ENCODE results near the gene PCDHGA1.
A peak's percentile ranks its signal among the peaks of the same experiment; 100 is the strongest.

The PCDHGA1 gene

DNA sequence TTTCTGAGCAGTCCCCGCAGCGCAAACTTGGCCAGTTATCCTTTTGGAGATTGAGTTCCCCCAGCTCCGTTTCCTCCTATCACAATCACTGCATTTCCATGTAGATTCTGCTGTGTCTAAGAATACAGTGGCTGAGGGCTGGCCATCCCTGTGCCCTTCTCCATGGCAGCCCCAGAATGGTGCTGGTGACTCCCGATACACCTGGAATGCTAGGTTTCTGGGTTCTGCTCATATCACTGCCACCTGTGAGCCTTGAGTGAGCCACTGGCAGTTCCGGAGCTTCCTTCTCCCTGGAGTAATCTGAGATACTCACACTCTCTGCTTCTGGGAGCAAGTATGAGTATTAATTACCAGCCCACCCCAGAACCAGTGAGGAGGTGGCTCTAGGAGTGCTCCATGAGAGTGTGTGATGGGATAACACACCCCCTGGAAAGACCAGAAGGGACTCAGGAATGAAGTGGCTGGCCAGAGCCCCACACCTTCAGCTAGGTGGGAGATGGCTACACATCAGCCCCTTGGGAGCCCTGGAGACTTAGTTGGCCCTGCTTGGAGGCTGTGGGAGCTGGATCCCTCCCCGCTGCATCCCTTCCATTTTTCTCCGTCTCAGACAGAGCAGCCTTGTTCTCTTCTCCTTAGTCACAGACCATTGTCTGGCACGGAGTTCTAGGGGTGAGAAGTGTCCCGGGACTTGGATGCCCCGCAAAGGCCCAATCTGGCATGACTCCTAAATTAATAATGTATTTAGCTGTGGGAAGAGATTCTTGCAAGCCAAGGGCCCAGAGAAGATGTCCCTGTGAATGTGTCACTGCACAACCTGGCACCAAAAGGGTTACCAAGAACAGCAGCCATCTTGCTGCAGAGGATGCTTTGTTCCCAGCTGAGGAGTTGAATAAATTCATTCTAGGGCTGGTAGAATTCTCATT lies 163.4 kb downstream of the PCDHGA1 start:
- no peak for DNase-seq

DNA sequence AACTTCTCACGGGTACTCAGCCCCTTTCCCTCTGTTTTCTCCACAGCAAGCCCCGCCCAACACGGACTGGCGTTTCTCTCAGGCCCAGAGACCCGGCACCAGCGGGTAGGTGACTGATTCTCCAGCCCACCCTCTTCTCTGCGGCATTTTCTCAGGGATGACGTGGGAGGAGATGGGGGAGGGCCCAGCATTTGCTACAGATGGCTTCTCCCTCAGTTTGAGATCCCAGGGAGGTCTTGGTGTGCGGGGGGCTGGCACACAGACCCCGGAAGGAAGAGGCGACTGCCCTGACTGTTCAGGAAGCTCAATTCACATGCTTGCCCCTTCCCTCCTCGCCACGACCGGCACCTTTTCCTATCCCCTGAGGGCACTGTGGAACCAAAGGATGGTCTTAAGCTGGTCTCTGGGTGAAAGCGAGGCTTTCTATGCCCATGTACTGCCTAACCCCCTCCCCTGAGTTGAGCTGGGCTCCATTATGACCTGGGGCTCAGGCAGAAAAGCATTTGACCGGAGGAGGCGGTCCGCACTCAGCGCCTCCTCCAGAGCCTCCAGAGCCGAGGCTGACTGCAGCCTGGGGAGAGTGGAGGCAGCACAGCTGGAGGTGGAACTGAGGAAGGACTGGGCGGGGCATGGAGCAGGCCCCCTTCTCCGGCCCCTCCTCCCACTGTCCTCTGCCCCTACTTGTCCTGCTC lies 164.6 kb downstream of the PCDHGA1 start:
- no peak for DNase-seq

DNA sequence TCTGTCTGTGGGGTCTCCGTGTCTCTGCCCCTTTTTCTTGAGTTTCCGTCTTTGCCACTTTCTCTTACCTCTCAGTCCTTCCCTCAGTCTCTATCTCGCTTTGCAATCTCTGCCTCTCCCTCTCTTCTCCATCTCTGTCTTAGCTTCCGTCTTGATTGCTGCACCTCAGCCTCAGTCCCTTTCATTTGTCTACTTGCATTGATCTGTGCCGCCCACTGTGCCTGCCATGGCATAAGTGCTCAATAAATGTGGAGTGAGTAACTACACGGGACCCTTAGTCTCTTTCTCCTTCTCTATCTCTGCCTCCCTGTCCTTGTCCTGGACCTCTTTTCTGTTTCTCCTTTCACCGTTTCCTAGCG lies 165.1 kb downstream of the PCDHGA1 start:
- no peak for DNase-seq

DNA sequence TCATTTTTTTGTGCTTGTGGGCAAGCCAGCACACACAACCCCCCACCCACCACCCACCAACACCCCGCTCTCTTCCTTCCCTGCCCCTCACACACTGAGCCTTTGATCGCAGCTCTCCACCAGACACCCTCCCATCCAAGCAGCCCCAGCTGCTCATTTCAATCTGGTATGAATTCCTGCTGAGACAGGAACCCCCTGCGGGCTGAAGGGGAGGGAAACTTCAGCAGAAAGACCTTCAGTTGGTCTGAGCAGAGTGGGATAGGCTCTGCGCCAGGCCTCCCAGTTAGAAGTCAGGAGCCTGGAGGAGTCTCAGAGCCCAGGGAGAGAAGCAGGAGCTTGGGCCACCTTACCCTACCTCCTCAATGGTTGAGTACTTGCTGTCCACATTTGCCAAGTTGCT lies 165.7 kb downstream of the PCDHGA1 start:
- DNase-seq = no peak

DNA sequence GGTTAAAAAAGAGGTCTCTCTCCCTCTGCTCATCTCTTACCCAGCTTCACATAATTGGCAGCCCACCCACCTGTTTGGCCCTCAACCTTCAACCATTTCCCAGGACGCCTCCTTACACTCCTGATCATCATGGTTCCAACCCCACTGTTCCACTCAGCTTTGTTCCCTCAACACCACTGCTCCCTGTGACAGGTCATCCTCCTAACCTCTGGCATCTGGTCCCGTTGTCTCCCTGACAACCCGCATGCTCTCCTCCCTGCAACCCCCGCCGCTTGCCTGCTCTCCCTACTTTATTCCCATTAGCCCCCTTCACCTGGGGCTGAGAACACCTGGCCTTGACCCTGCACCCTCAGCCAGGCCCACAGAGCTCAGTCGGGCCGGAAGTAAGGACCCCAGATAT lies 171.4 kb downstream of the PCDHGA1 start:
- DNase-seq = no peak

DNA sequence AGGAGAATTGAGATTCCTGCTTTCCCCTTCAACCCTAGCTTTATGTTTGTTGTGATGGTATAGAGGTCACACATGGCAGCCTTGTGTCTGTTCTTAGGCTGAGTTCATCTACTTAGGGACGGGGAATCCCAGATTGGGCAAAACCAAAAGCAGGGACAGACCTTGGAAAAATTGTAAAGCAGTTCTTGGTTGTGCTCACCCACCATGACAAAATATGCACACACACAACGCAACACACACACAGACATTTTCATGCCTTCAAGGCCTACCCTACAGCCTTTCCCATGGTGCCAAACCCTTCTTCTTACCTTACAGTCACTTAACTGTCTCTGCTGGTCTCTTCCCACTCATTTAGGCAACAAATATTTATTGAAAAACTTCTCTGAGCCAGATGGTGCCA lies 173.4 kb downstream of the PCDHGA1 start:
- DNase-seq = no peak

DNA sequence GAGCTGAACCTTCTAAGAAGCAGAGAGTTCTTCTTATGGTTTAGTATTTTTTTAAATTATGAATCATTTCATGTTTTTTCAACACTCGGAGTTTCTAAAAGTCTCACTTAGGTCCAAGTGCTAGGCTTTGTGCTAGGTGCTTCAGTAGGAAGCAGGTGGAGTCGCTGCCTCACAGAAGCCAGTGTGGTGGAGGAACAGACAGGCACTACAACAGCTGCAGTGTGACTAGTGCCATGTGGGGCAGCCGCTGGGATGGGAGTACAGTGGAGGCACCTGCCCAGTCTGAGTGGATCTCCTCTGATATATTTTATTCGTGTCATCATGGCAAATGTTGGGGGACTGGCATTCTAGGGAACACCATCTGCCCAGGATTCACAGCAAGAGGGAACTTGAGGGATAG lies 173.9 kb downstream of the PCDHGA1 start:
- no peak for DNase-seq

DNA sequence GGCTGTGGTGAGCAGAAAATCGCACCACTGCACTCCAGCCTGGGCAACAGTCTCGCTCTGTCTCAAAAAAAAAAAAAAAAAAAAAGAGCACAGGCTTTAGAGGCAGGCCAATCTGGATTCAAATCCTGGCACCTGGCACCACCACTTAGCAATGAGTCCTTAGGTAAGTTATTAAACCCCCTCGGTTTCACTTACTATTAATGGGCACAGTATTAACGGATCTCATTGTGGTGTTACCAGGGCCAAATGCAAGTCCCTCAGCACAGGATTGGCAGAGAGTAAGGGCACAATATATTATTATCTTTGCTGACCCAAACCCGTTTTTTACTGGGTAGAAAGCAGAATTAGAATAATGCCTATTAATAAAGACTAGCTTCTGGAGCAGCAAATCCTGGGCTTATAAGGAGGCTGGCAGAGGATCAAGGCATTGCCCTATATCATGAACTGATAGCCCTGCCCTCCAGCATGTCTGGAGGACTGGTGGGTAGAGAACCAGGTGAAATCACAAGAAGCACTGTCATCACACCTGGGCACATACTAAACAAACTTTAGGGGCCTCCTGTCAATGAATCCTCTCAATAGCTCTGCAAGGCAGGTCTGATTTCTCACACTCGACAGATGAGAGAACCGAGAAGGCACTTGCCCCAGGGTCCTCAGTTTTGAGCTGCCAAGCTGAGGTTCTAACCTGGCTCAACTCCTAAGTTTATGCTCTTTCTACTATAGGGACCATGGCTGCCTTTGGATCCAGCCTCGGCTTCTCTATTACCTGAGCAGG lies 176.3 kb downstream of the PCDHGA1 start:
- DNase-seq = no peak

DNA sequence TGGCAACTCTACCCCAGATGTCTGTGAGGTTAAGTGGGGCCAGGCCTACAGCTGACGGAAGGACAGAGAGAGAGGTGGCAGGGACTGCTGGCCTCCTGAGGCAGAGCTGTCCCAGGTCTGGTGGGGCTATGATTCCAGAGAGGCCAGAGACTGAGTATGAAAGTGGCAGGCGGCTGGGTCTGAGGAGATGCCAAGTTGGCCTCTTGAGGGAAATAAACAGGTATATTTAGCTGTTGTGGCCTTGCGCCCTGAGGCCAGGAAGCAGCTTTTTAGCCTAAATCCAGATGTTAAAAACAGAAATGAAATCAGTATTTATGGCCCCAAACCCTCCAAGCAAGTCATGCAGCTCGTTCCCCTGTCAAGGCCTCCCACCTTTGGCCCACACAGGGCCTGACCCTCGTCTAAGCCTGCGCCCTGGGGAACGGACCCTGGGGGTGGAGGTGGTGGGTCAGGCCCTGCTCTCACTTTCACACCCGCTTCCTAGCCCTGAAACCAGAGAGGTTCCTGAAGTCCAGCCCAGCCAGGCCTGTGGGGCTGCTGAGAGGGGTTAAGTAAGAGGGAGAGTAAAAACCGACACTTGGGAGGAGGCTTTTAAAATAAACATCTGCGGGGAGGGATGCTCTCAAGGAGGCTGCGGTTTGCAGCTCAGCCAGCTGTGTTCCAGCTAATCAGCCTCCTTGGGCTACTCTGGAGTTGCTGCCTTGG lies 177.2 kb downstream of the PCDHGA1 start:
- no peak for DNase-seq

DNA sequence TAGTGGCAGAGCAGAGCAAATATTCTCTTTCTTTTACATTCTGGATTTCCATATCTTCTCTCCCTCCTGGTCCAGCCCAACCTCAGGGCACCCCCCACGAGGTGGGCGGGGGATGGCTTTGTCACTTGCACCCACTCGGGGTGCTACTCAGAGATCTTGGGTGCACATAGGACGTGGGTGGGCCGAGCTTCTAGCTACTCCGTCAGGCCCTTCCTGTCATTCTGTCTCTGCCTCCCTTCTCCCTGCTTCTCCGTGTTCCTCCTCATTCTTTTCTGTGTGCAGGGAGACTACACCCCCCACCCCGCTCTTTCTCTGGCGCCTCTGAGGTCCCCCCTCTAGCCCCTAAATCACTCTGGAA lies 178.1 kb downstream of the PCDHGA1 start:
- no peak for DNase-seq

DNA sequence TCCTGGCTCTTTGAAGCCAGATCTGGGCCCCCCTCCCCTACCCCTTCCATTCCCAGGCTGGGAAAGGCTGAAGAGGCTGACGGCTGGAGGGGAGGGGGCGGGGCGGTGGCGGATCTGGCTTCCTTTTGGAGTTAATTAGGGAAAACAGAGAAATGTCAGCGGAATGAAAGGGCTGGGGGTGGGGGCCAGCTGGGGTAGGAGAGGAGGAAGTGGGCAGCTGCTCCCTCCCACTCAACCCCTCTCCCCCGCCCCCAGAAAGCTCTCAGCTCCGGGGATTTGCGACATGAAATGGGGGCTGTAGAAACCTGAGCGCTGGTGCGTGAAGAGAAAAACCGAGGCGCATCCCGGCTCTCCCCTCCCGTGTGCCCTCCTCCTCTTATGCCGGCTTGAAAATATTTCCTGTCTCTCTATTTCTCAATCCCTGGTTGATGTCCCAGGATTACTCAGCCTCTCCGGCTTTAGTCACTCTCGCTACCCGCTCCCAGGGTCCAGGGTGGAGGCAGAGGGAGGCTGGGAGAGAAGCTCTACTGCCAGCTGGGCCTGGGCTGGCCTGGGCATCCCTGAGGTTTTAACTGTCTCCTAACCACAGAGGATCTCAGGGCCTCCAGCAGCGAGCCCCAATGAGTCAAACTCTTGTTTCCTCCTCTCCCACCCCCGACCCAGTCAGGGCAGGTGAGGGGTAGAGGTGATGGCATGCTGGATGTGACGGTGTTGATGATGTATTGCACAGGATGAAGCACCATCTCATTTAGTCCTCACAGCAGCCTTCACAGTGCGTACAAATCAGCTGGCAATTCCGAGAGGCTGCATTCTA lies 178.7 kb downstream of the PCDHGA1 start:
- peak; percentile 78 for DNase-seq

DNA sequence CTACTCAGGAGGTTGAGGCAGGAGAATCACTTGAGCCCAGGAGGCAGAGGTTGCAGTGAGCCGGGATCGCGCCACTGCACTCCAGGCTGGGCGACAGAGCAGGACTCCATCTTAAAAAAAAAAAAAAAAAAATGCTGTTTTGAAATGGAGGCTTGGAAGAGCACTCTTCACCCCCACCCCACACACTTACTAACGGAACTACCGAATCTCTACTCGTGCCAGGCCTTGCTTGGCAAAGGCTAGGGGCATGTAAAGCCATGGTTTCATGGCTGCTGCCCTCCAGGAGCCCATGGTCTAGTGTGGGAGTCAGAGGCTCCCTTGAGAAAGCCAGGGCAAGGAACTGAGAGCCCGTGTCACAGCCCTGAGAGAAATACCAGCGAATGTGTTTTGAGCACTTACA lies 179.8 kb downstream of the PCDHGA1 start:
- no peak for DNase-seq

DNA sequence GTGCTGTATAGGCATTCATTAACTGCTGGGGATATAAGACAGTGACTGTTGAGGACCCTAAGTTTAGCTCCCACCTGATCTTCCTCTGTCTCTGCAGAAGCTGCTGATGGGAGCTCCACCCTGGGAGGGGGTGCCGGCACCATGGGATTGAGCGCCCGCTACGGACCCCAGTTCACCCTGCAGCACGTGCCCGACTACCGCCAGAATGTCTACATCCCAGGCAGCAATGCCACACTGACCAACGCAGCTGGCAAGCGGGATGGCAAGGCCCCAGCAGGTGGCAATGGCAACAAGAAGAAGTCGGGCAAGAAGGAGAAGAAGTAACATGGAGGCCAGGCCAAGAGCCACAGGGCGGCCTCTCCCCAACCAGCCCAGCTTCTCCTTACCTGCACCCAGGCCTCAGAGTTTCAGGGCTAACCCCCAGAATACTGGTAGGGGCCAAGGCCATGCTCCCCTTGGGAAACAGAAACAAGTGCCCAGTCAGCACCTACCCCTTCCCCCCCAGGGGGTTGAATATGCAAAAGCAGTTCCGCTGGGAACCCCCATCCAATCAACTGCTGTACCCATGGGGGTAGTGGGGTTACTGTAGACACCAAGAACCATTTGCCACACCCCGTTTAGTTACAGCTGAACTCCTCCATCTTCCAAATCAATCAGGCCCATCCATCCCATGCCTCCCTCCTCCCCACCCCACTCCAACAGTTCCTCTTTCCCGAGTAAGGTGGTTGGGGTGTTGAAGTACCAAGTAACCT lies 180.7 kb downstream of the PCDHGA1 start:
- DNase-seq = no peak

DNA sequence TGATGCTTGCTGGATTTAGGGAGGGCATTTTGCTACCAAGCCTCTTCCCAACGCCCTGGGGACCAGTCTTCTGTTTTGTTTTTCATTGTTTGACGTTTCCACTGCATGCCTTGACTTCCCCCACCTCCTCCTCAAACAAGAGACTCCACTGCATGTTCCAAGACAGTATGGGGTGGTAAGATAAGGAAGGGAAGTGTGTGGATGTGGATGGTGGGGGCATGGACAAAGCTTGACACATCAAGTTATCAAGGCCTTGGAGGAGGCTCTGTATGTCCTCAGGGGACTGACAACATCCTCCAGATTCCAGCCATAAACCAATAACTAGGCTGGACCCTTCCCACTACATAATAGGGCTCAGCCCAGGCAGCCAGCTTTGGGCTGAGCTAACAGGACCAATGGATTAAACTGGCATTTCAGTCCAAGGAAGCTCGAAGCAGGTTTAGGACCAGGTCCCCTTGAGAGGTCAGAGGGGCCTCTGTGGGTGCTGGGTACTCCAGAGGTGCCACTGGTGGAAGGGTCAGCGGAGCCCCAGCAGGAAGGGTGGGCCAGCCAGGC lies 181.5 kb downstream of the PCDHGA1 start:
- DNase-seq = no peak

DNA sequence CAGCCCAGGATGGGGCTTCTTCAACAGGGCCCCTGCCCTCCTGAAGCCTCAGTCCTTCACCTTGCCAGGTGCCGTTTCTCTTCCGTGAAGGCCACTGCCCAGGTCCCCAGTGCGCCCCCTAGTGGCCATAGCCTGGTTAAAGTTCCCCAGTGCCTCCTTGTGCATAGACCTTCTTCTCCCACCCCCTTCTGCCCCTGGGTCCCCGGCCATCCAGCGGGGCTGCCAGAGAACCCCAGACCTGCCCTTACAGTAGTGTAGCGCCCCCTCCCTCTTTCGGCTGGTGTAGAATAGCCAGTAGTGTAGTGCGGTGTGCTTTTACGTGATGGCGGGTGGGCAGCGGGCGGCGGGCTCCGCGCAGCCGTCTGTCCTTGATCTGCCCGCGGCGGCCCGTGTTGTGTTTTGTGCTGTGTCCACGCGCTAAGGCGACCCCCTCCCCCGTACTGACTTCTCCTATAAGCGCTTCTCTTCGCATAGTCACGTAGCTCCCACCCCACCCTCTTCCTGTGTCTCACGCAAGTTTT lies 182.1 kb downstream of the PCDHGA1 start:
- DNase-seq = no peak

DNA sequence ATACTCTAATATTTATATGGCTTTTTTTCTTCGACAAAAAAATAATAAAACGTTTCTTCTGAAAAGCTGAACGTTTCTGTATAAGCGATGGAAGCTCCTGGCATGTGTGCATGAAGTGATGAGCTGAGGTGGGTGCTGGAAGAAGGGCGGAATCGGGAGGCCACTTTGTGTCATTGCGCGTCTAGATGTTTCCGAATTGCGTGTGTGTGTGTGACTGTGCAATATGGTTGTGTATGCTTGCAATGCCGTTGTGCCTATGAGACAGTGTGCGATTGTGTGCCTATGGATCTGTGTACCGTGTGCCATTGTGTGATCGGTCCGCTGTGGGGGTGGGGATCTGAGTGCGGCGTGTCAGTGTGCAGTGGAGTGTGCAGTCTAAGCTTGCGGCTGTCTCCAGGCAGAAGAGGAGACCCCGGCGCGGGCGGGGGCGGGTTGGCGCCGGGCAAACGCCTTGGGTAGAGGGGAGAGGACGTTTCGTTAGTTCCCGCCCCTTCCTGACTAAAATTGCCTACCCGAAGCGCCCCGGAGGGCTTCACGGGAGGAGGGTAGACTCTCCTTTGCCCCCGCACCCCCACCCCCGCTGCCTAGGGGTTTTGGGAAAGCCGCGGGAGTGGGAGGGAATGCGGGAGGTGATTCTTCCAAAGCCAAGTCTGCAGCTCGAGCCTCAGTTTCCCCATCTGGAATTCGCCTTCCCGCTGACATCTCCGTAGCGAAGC lies 182.8 kb downstream of the PCDHGA1 start:
- DNase-seq = no peak

DNA sequence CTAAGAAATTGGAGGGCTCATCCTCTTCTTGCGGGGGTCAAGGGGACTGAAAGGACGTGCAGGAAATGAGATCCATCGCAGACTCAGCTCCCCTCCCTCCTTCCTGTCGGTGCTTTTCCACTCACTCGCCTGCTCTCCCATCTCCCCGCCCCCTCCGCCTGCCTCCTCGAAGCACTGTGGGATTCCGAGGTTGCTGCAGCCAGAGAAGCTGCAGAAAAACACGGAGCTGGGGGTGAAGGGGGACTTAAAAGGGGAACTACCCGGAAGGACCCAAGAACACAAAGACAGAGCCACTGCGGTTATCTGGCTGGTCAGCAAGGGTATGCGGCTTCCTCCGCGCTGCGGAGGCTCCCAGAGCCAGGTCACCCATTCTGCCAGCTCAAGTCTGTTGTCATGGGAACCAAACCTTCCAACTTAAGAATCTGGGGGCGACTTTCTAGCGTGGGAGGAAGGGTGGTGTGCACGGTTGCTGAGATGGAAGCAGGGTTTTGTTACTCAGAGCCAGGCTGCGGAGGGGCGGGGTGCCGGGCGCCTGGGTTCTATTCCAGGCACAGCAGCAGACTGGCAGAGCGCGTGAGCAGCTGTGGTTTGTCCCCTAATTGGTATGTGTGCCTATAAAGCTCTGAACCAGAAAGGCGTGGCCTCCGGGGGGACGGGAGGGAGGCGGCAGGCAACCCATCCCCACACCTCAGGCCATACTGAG lies 183.5 kb downstream of the PCDHGA1 start:
- peak; percentile 85 for DNase-seq

DNA sequence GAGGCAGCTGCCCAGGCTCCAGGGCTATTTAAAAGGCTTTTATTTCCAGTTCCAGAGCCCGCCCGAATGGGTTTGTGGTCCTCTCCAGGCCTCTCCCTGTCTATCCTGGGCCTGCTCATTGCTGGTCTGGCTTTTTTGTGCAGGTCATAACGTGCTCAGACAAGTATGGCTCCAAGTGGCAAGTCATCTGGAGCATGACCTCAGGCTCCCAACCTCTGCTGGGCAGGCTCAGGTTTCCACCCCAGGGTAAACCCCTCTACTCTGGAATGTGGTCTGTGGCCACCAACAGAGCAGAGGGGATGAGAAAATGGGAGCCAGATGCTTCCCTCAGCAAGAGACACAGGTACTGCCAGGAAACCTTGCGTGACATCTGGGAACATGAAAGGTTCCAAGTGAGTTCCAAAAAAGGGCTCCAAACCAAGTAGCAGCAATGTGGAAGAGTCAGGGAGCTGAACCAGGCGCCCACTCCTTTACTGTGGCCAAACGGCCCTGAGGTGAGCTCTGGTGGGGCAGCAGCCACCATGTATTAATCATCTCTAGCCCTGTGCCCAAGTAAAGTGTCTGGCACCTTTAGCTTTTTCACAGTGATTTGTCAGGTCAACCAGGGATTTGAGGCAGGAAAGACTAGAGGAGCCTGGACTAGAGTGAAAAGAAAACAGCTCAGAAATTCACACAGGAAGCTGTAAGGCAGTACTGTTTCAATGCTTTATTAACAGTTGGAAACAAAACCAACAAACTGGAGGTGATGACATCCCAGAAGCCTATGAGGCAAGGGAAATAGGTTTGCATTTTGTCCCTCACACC lies 184.2 kb downstream of the PCDHGA1 start:
- DNase-seq = peak; percentile 52

DNA sequence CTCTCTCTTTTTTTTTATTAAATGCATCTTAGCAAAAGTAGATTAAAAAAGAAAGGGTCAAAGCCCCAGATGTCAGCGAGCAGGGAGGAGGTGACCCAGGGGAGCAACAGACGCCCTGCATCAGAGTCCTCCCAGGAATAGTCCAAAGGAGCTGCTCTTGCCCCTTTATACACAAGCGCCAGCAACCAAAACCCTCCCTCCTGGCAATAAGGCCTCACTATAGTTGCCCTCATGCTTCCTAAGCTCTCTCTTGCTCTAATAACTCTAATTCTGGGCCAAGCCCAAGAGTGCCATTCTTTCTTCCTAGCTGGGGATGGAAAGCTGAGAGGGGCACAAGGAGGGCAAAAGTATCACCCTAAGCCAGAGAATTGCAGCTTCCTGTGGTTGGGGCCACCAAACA lies 184.8 kb downstream of the PCDHGA1 start:
- no peak for DNase-seq
